Heart left ventricle (tissue), 16 donors: ENCODE results near the gene MUCL3. TPM values are rescaled to one million over a fixed set of nuclear protein-coding genes. Genes with fewer than 3 reads are reported as not detected.

Source experiments
- ATAC-seq, 4 donors: fragments of 200-7000 bp; cut with Tn5 transposase; one replicate each; pipeline ENCODE4 v1.9.1; 2020 to 2022; ENCODE audit warnings: moderate library complexity in 4 of 4, mild to moderate bottlenecking in 3 of 4, moderate number of reproducible peaks in 1 of 4
- DNase-seq, 5 donors: peaks; one replicate each; pipeline ENCODE4 v3.0.0-alpha.2; 2020
- H3K27ac ChIP-seq, 12 donors: fragments of 200-600 bp; sonication (generic) in 4 of 12; one replicate each; pipeline versions ENCODE4 v1.5.0 to v1.8.0; 2016 to 2022; ENCODE audit warnings: mild to moderate bottlenecking in 2 of 12
- H3K27me3 ChIP-seq, 9 donors: fragments of 200-600 bp; sonication (generic) in 2 of 9; one replicate each; pipeline versions ENCODE4 v1.5.1 to v1.8.0; 2016 to 2022; ENCODE audit warnings: mild to moderate bottlenecking in 3 of 9
- H3K36me3 ChIP-seq, 9 donors: fragments of 200-600 bp; sonication (generic) in 2 of 9; one replicate each; pipeline versions ENCODE4 v1.5.0 to v1.8.0; 2018 to 2022; ENCODE audit warnings: mild to moderate bottlenecking in 2 of 9
- H3K4me1 ChIP-seq, 12 donors: fragments of 200-600 bp; sonication (generic) in 4 of 12; one replicate each; pipeline versions ENCODE4 v1.5.0 to v1.8.0; 2016 to 2022; ENCODE audit warnings: mild to moderate bottlenecking in 3 of 12
- H3K4me3 ChIP-seq, 12 donors: fragments of 200-600 bp; sonication (generic) in 4 of 12; one replicate each; pipeline versions ENCODE4 v1.5.0 to v1.8.0; 2017 to 2022; ENCODE audit warnings: mild to moderate bottlenecking in 9 of 12, moderate library complexity in 4 of 12
- H3K9me3 ChIP-seq, 12 donors: fragments of 200-600 bp; sonication (generic) in 4 of 12; one replicate each; pipeline versions ENCODE4 v1.5.0 to v1.8.0; 2016 to 2022; ENCODE audit warnings: mild to moderate bottlenecking in 1 of 12
- POLR2A ChIP-seq, 2 donors: fragments of 450-650 bp; IDR thresholded peaks; one replicate each; pipeline ENCODE4 v1.6.1; 2017; ENCODE audit warnings: antibody characterized with exemption in 2 of 2, mild to moderate bottlenecking in 2 of 2, moderate library complexity in 2 of 2
- WGBS, 4 donors: extraction: QIAGEN DNeasy Blood & Tissue Kit in 2 of 4; methylation state at CpG; one replicate each; pipeline versions ENCODE4 v1.1.5 to v1.1.7; 2013 to 2018; 5-methylcytosine and 5-hydroxymethylcytosine counted together
- intact Hi-C, 10 donors: fragments of 100-400 bp; cut with DNase I; formaldehyde crosslinking; loops; one replicate each; pipeline versions ENCODE4 v1.11.1 to v1.14.2; 2022
- polyA plus RNA-seq, 2 donors: library from polyadenylated mRNA; stranded (reverse); fragments of 200-250 nt; gene quantifications; one replicate each; pipeline ENCODE4 v1.2.3, GENCODE V29; 2013
- total RNA-seq, 9 donors: library from RNA; depleted of rRNA in 2 of 9; stranded (reverse); fragments of >200 nt in 2 of 9; fragmentation: NEBNext Ultra II Directional in 3 of 9; extraction: Animal tissue kit (Norgen Biotek cat#: 25700) in 3 of 9; gene quantifications; one replicate each; pipeline versions ENCODE4 v1.1.0 to v1.2.4, GENCODE V29; 2016 to 2023
- TF ChIP-seq, protein P1 (sequence below), 12 donors: fragments of 200-600 bp; sonication (generic) in 4 of 12; IDR thresholded peaks; one replicate each; pipeline versions ENCODE4 v1.5.0 to v1.8.0; 2018 to 2022; ENCODE audit warnings: antibody characterized with exemption in 12 of 12, mild to moderate bottlenecking in 5 of 12
- donor health status: ischemic (EF 13 %, LVEDD 7.1; RV severe dilation, severe dysfunction).
- donor health status: healthy with polysubstance abuse.
- donor health status: DM: no; HTN: yes; CAD: no.
- donor health status: DM: no; HTN: no; CAD: no.
- donor health status: ischemic (EF 25% LVEDD 6.9; RV normal size, moderate dysfunction).
- donor health status: ischemic (EF 25% LVEDD 5.7; RV mildly dilated, moderate dysfunction).
- donor health status: healthy.
- donor health status: DM: yes; HTN: yes; CAD: no.
- donor health status: ischemic (EF 35%, LVEDD 5.7; RV mildly dilated, moderate dysfunction).
- donor health status: nonischemic (EF 11% LVEDD 7.7; RV severe dilation, severe dysfunction).
- donor health status: DM: yes; HTN: yes; CAD: no.
- donor health status: PGD.
- donor health status: ischemic (EF 29% LVEDD 5.4; RV normal size, mild dysfunction).
- donor health status: nonischemic (EF 23%, LVEDD 6.1; RV moderate dilation, normal function).

The MUCL3 gene
- total and polyA plus RNA-seq, 11 donors = 0.03 to 0.11 TPM; not detected in 9

DNA sequence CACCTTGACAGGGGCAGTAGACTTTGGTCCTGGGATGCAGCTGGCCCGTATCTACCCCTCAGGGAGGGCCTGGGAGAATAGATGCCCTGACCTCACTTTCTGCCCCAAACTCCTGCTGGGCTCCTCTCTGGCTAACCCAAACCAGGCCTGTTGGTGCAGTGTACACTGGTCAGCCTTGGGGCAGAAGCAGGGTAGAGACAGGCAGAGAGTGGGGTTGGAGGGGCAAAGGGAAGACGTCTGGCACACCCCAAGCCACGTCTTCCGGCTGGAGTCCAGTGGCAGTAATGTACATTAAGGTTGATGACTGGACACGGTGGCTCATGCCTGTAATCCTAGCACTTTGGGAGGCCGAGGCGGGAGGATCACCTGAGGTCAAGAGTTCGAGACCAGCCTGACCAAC lies 47.1 kb upstream of the MUCL3 start:
- ATAC-seq = no peak
- intact Hi-C loops = no loop called here
- 85 to 96% (median 94%) methylated on average over 7 to 8 of the region's 8 CpGs for WGBS, 4 donors

DNA sequence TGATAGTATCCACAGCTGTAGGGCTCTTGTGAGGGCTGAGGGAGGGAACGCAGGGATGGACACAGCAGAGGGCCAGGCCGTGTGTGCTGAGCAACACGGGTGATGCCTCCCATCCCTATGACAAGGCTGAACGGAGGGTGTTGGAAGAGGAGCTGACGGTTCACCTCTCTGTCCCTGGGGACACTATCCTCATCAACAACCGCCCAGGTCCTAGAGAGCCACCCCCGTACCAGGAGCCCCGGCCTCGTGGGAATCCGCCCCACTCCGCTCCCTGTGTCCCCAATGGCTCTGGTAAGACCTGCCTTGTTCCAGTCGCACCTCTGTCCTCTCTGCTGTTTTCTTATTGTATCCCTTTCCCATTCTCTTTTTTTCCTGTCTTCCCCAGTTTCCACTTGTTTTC lies 46.4 kb upstream of the MUCL3 start:
- intact Hi-C loops = no loop called here
- Histone ChIP-seq H3K27me3 (no peaks in the 10 kb centered on the region), H3K36me3 (peaks cover 0 to 90% (median 54%) of the 10 kb centered on the region in 9 donors), H3K4me1 (peaks cover 0 to 8% (median 0%) of the 10 kb centered on the region in 12 donors), H3K4me3 (no peak overlapping the region), H3K27ac (no peak overlapping the region), H3K9me3 (no peaks in the 10 kb centered on the region)
- DNase-seq (peak in 1 of 5 donors; percentile 16), ATAC-seq (no peak)
- 86 to 89% (median 89%) methylated on average over 12 of the region's 12 CpGs for WGBS, 4 donors
- TF ChIP-seq POLR2A (IDR thresholded peaks at IDR 0.05) = no peak
- TF ChIP-seq, protein P1, sequence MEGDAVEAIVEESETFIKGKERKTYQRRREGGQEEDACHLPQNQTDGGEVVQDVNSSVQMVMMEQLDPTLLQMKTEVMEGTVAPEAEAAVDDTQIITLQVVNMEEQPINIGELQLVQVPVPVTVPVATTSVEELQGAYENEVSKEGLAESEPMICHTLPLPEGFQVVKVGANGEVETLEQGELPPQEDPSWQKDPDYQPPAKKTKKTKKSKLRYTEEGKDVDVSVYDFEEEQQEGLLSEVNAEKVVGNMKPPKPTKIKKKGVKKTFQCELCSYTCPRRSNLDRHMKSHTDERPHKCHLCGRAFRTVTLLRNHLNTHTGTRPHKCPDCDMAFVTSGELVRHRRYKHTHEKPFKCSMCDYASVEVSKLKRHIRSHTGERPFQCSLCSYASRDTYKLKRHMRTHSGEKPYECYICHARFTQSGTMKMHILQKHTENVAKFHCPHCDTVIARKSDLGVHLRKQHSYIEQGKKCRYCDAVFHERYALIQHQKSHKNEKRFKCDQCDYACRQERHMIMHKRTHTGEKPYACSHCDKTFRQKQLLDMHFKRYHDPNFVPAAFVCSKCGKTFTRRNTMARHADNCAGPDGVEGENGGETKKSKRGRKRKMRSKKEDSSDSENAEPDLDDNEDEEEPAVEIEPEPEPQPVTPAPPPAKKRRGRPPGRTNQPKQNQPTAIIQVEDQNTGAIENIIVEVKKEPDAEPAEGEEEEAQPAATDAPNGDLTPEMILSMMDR (IDR thresholded peaks at IDR 0.05) = no peak

More for the DNA sequence above, 47.1 kb upstream of the MUCL3 start:
- Histone ChIP-seq H3K4me3 (no peak overlapping the region), H3K27ac (no peak overlapping the region), H3K27me3 (no peaks in the 10 kb centered on the region), H3K9me3 (no peaks in the 10 kb centered on the region), H3K36me3 (peaks cover 0 to 89% (median 51%) of the 10 kb centered on the region in 9 donors), H3K4me1 (peaks cover 0 to 8% (median 0%) of the 10 kb centered on the region in 12 donors)
- no peak for DNase-seq
- TF ChIP-seq, protein P1 (IDR thresholded peaks at IDR 0.05) = no peak
- TF ChIP-seq POLR2A (IDR thresholded peaks at IDR 0.05) = no peak

DNA sequence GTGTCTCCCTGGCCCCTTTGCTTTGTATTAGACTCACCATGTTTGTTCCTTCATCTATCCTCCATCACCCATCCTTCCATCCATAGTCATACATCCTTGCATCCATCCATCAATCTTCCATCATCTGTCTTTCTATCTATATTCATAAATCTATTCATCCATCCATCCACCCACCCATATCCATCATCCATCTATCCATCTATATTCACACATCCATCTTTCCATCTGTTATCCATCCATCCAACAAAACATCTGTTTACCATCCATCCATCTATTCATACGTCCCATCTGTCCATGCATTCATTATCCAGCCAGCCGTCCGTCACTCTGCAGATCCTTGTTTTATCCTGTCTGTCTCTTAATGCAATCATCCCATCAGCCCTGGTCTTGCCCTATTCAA lies 45.8 kb upstream of the MUCL3 start:
- intact Hi-C loops = no loop called here
- no peak overlapping the region for H3K4me3 ChIP-seq
- 93 to 97% (median 94%) methylated on average over 3 of the region's 3 CpGs for WGBS, 4 donors
- no peak for ATAC-seq
- no peak for DNase-seq
- H3K36me3 ChIP-seq = peaks cover 0 to 87% (median 56%) of the 10 kb centered on the region in 9 donors
- peaks cover 0 to 8% (median 0%) of the 10 kb centered on the region in 12 donors for H3K4me1 ChIP-seq
- H3K9me3 ChIP-seq = no peaks in the 10 kb centered on the region
- TF ChIP-seq POLR2A (IDR thresholded peaks at IDR 0.05) = no peak
- TF ChIP-seq, protein P1 (IDR thresholded peaks at IDR 0.05) = no peak
- H3K27me3 ChIP-seq = no peaks in the 10 kb centered on the region
- H3K27ac ChIP-seq = no peak overlapping the region

DNA sequence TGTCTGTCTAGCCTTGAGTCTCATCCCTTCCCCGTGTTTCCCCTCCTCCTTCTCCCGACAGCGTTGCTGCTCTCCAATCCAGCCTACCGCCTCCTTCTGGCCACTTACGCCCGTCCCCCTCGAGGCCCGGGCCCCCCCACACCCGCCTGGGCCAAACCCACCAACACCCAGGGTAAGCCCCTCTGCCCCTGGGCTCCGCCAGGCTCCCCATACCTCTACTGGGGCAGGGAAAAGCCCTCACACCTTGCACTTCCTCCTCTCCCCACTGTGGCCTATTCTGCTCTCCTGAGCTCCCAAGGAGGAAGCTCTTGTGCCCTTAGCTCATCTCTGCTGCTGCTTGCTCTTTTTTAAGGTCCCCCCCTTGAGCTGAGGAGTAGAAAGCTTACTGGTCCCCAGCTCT lies 45.4 kb upstream of the MUCL3 start:
- peaks cover 0 to 83% (median 56%) of the 10 kb centered on the region in 9 donors for H3K36me3 ChIP-seq
- WGBS, 4 donors = 83 to 90% (median 86%) methylated on average over 10 of the region's 10 CpGs
- ATAC-seq (no peak), DNase-seq (no peak)
- H3K4me3 ChIP-seq = no peak overlapping the region
- H3K27ac ChIP-seq = no peak overlapping the region
- peaks cover 0 to 4% (median 0%) of the 10 kb centered on the region in 12 donors for H3K4me1 ChIP-seq
- intact Hi-C loops = no loop called here
- H3K27me3 ChIP-seq = no peaks in the 10 kb centered on the region
- no peak for TF ChIP-seq POLR2A (IDR thresholded peaks at IDR 0.05)
- TF ChIP-seq, protein P1 (IDR thresholded peaks at IDR 0.05) = no peak
- no peaks in the 10 kb centered on the region for H3K9me3 ChIP-seq
